BJ (cell line): ENCODE results near the gene PDE7B. TPM values are rescaled to one million over a fixed set of nuclear protein-coding genes. Genes with fewer than 3 reads are reported as not detected.

Source experiments
- CTCF ChIA-PET: fragments of 350-600 bp; formaldehyde crosslinking; extraction: SDS; loops from one replicate; lab custom pipeline; 2021; ENCODE audit warnings: antibody characterized with exemption, inconsistent platforms; lab: Yijun Ruan, JAX
- POLR2A ChIA-PET: fragments of 300-600 bp; sonication (Branson Sonifier 250); formaldehyde crosslinking; extraction: SDS; loops from one replicate; lab custom pipeline; 2021; ENCODE audit warnings: antibody characterized with exemption; lab: Charles Lee
- DNase-seq: peaks from one replicate; pipeline ENCODE4 v3.0.0-alpha.2; 2011; ENCODE audit warnings: low read depth
- H3K27me3 ChIP-seq: 2 replicates; pipeline ENCODE4 v1.6.0; 2011; ENCODE audit warnings: low read length; ENCODE audit not compliant: control insufficient read depth, insufficient read depth
- H3K36me3 ChIP-seq: 2 replicates; pipeline ENCODE4 v1.5.1; 2011; ENCODE audit warnings: low read length; ENCODE audit not compliant: control insufficient read depth, insufficient read depth
- H3K4me3 ChIP-seq: 2 replicates; pipeline ENCODE4 v1.5.1; 2011; ENCODE audit warnings: low read depth, mild to moderate bottlenecking, control low read depth, low read length
- polyA plus RNA-seq: library from polyadenylated mRNA; depleted of rRNA; stranded (reverse); fragments of >200 nt; gene quantifications from 2 replicates; pipeline ENCODE4 v1.2.3, GENCODE V29; 2011
- TF ChIP-seq, protein P1 (sequence below): IDR thresholded peaks from 2 replicates; pipeline ENCODE4 v1.5.1; 2011; ENCODE audit warnings: low read depth, mild to moderate bottlenecking, control low read depth, inconsistent platforms, low read length, moderate library complexity; ENCODE audit not compliant: insufficient read depth

PDE7B gene
- polyA plus RNA-seq, 1 experiment, result 2.7 TPM

GRCh38 chr6:135866445-135867123 is 15.1 kb downstream of the PDE7B start:
- Histone ChIP-seq H3K36me3 (no peaks in the 10 kb centered on the region), H3K27me3 (no peaks in the 10 kb centered on the region), H3K4me3 (no peak overlapping the region)
- DNase-seq, result no peak
- ChIA-PET POLR2A (no interaction called here), CTCF (interaction anchor here (1.5 kb wide), 1 partner anchor 10 kb away, joined by 3 read pairs; no protein-coding TSS in a partner anchor)
- TF ChIP-seq, protein P1, sequence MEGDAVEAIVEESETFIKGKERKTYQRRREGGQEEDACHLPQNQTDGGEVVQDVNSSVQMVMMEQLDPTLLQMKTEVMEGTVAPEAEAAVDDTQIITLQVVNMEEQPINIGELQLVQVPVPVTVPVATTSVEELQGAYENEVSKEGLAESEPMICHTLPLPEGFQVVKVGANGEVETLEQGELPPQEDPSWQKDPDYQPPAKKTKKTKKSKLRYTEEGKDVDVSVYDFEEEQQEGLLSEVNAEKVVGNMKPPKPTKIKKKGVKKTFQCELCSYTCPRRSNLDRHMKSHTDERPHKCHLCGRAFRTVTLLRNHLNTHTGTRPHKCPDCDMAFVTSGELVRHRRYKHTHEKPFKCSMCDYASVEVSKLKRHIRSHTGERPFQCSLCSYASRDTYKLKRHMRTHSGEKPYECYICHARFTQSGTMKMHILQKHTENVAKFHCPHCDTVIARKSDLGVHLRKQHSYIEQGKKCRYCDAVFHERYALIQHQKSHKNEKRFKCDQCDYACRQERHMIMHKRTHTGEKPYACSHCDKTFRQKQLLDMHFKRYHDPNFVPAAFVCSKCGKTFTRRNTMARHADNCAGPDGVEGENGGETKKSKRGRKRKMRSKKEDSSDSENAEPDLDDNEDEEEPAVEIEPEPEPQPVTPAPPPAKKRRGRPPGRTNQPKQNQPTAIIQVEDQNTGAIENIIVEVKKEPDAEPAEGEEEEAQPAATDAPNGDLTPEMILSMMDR, result no peak

GRCh38 chr6:135867332-135867731 is 15.8 kb downstream of the PDE7B start:
- POLR2A ChIA-PET, result interaction anchor here (0.6 kb wide), 1 partner anchor 960 kb away, joined by 3 read pairs; no protein-coding TSS in a partner anchor
- TF ChIP-seq, protein P1, result no peak
- CTCF ChIA-PET, result no interaction called here
- DNase-seq, result no peak
- Histone ChIP-seq H3K36me3 (no peaks in the 10 kb centered on the region), H3K4me3 (no peak overlapping the region), H3K27me3 (no peaks in the 10 kb centered on the region)

DNA sequence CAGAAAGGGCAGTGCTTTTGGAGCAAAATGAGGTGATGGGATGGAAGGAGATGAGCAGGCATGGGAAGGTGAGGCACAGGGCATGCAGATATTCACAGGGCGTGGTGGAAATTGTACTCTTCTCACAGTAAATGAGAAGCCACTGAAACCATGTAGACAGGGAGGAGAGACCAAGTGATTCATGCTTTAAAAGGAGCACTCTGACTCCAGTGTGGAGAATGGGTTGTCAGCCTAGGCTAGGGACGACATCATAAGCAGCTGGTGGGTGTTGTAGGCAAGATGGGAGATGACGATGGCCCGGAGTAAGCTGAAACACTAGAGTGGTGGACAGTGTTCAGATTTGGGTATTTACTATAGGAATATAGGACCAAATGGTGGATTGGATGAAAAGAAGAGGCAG is 18.4 kb downstream of the PDE7B start:
- H3K4me3 ChIP-seq, result no peak overlapping the region
- CTCF ChIA-PET, result no interaction called here
- TF ChIP-seq, protein P1, result no peak
- DNase-seq, result no peak
- no peaks in the 10 kb centered on the region for H3K36me3 ChIP-seq
- no peaks in the 10 kb centered on the region for H3K27me3 ChIP-seq
- POLR2A ChIA-PET, result no interaction called here

DNA sequence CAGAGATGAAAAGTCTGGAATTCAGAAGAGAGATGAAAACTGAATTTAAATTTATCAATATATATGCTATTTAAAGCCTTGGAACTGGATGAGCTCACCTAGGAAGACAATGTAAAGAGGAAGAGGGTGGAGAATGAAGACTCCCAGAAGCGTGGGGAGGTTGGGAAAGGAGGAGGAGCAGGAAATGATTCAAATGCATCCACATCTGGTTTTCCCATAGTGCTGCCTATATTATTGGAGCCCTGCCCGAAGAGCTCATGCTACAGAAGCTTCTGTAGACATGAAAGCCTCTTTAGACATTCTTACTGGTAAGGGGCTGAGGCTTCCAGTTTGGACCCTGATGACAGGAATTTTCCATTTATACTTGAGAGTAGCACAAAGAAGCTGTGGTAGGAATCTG is 19.2 kb downstream of the PDE7B start:
- POLR2A ChIA-PET, result no interaction called here
- TF ChIP-seq, protein P1, result no peak
- CTCF ChIA-PET, result interaction anchor here (1.1 kb wide), 1 partner anchor 18 kb away, joined by 3 read pairs; no protein-coding TSS in a partner anchor
- no peak for DNase-seq
- Histone ChIP-seq H3K4me3 (no peak overlapping the region), H3K36me3 (no peaks in the 10 kb centered on the region), H3K27me3 (no peaks in the 10 kb centered on the region)

GRCh38 chr6:135871296-135871695 is 19.8 kb downstream of the PDE7B start:
- no peaks in the 10 kb centered on the region for H3K27me3 ChIP-seq
- DNase-seq, result no peak
- POLR2A ChIA-PET, result no interaction called here
- TF ChIP-seq, protein P1, result no peak
- H3K36me3 ChIP-seq, result no peaks in the 10 kb centered on the region
- H3K4me3 ChIP-seq, result no peak overlapping the region
- CTCF ChIA-PET, result interaction anchor here (1.1 kb wide), 1 partner anchor 18 kb away, joined by 3 read pairs; no protein-coding TSS in a partner anchor
